GM21786 (cell line): ENCODE measurements around the gene SCD5.

Experiments used
- ATAC-seq: cut with Tn5 transposase; IDR thresholded peaks from one replicate; pipeline ENCODE4 v1.9.1; 2021; ENCODE audit not compliant: unreplicated experiment

The SCD5 gene

GRCh38 chr4:82697561-82697960 is 101.0 kb downstream of the SCD5 start:
- ATAC-seq: no peak

- ATAC-seq: no peak
Observed at GRCh38 chr4:82696117-82696860, 102.3 kb downstream of the SCD5 start.

- no peak for ATAC-seq
Observed at GRCh38 chr4:82694892-82695291, 103.7 kb downstream of the SCD5 start.

DNA sequence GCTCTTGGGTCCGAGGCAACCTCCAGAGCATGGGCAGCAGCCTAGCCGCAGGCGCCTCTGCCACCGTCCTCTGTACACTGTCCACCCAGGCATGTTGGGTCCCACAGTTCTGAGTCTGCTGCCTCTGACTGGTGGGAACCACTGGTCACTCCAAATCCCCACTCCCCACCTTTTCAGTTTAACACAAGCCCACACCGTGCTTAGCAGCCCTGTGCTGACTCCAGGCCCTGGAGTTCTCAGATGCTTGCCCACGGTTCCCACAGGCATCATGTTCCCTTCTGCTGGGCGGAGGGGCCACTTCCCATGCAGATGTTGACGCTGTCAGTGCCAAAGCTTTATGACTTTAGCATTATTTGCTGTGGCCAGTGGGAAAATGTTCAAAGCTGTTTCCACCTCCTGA is 104.5 kb downstream of the SCD5 start:
- no peak for ATAC-seq

- no peak for ATAC-seq
Observed at GRCh38 chr4:82692101-82692780, 106.4 kb downstream of the SCD5 start.

DNA sequence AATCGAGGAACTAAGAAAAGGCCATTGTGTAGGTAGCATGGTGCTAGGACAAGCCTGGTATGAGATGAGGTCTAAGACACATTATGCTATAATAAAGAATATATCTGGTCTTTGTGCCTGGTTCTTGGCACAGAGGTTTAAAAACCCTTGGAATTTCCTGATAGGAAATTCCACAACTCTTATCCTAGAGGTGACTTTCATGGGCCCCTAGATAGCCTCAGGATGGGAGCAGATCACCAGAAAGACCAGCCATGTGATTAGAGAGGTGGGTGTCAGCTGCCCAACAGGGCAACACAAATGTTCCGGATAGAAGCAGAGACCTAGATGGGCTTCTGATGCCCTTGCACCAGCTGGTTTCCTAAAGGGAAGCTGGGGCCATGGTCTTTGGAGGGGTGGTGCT is 107.2 kb downstream of the SCD5 start:
- ATAC-seq: no peak

- ATAC-seq: no peak
Observed at GRCh38 chr4:82688091-82688795, 110.4 kb downstream of the SCD5 start.

DNA sequence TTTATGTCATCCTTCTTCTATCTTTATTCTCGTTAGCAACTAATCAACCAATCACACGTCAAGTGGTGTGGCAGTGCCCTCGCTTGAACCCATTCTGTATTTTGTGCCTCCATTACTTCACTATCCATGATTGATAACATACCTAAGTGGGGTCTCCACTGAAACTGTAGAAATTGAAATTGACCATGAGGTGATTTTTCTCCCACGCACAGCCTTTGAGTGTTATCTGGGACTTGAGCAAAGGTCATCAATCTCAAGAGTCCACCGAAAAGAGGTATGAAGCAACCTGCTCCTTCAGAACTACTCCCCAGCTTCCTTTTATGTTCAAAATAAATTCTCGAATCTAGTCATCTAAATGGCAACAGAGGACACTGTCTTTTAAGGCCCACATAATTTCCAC is 111.1 kb downstream of the SCD5 start:
- no peak for ATAC-seq

DNA sequence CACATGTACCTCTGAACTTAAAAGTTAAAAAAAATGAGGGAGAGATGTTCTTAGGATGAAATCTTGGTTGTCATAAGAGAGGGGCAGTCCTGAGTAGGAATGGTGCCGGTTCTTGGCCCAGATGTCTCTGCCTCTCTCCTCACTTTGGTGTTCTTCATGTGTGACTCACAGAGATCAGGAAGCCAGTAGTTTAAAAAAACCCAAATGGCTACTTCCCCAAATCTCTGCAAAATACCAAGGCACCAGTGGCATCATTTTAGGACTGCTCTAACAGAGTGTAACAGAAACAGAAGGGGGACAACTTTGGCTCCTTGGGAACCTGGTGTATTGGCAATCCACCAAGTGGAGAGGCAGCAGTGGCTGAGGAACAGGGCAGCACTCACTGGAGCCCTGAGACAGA is 116.8 kb downstream of the SCD5 start:
- no peak for ATAC-seq

- ATAC-seq: no peak
Observed at GRCh38 chr4:82680834-82681233, 117.8 kb downstream of the SCD5 start.

GRCh38 chr4:82679531-82679930 is 119.1 kb downstream of the SCD5 start:
- no peak for ATAC-seq

- no peak for ATAC-seq
Observed at GRCh38 chr4:82678051-82678450, 120.5 kb downstream of the SCD5 start.

- no peak for ATAC-seq
Observed at GRCh38 chr4:82677327-82677726, 121.3 kb downstream of the SCD5 start.

GRCh38 chr4:82667761-82668480 is 130.7 kb downstream of the SCD5 start:
- ATAC-seq: no peak

- ATAC-seq: no peak
Observed at GRCh38 chr4:82666970-82667665, 131.5 kb downstream of the SCD5 start.

DNA sequence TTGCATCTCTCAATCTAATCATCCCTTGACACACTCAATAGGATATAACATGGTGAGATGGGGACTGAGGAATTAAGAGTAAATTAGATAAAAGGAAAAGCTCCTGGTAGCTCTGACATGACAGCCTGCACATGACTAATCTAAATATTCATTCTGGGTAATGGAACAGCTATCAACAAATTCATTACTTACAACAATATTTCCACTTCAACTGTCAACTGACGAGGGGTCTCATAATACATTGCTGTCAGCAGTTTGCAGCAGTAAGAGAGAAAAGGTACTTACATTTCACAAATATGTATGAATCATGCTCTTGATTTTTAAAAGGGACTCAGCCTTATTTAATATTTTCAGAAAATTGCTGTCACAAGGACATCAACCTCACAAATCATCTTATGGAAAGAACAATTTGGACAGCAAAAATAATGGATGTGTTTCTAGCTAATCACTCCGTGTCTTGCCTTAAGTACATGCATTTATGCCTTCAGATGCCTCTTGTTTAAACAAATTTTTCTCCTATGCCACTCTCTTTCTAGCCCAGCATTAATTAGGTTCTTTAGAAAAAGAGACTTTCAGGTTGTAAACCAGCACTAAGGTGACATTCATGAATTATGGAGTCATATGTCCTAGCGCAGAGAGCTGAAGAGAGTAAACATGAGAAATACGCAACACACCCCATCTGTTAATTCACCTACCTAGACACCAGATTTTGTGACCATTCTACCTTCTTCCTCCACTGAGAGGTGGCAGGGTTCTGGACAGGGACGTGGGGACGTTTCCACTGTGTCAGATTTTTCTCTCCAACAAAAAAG is 137.2 kb downstream of the SCD5 start:
- no peak for ATAC-seq

DNA sequence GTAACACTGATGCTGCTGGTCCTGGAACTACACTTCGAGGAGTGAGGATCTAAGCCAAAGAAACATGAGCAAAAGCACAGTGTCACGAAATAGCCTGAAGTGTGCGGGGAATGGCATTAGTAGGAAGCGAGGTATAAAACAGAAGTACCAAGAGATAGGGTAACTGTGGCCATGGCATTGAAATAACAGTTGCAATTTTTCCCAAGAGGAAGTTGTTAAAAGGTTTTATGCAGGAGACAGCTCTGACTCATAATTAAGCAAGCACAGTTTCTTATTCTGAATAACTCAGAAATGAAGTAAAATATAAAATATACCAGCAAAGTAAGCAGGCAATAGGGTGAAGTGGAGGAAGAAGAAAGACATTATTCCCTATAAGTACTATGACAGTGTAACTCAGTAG is 146.5 kb downstream of the SCD5 start:
- ATAC-seq: no peak

GRCh38 chr4:82650868-82651267 is 147.7 kb downstream of the SCD5 start:
- no peak for ATAC-seq

- no peak for ATAC-seq
Observed at GRCh38 chr4:82648356-82648755, 150.2 kb downstream of the SCD5 start.

DNA sequence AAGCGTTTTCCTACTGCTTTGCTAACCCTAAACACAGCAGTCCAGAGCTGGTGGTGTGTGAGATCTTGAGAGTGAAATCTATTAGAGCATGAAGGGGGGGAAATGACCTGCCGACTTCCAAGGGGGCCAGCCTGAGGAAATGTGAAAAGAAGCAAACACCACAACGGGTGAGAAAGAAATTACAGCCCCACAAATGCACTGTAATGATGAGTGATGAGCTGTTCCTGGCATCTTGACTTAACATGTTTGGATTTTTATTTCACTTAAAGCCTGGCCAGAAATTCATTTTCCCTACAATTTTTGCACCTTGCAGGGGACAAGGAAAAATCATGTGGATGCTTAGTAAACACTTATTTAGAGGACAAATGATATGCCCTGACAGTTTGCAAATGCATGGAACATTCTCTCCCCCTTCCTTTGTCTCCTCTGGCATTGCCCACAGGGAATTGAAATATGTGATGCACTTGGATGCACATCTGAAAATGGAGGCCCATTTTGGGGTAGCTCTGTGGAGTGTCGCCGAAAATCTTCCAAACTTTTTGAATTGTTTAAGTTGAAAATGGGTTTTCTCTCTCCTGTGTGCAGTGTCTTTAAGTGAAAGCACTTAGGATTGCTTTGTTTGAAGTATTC is 152.5 kb downstream of the SCD5 start:
- no peak for ATAC-seq
